HG03565 (cell line): ENCODE measurements around the gene UBN2.
"Not testable (repeated sequence)": the region's sequence is repeated elsewhere in the genome, so short reads cannot be mapped to it uniquely, and the experiment has no call there.

Source experiments
- ATAC-seq: cut with Tn5 transposase; IDR thresholded peaks from one replicate; pipeline ENCODE4 v1.9.1; 2021; ENCODE audit warnings: mild to moderate bottlenecking, moderate library complexity; ENCODE audit not compliant: unreplicated experiment

Gene UBN2

DNA sequence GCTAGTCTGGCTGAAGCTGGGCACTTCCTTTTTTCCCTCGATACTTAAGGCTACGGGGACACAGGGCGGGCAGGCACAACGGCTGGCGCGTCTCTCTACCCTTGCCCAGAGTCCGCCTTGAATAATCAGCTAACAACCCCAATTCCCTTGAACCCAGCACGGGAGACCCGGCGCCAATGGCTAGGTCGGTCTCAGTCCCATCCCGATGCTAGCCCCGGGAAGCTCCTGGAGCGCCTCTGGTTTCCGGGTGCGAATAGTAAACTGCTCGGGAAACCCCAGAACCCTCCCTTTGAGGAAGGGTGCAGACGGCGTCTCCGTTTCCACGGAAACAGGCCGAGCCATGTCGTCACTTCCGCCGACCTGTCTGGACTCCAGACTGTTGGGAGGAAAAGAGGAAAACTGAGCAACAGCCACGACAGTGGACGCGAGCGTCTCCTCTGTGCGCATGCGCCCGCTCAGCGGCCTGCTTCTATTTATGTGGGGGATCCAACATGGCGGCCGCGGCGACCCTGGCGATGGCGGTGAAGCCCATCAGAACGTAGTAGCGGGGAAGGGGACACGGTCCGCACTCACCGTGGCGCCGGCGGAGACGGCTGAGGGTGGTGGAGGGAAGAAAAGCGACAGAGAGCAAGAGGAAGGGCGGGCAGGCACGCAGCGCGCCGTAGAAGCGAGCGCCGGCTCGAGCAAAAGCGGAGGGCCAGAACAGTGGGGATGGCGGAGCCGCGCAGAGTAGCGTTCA, at the start of gene UBN2:
UBN2 (plus strand) TSS at position 464 of the 739 bp plus-strand sequence; CDS start at position 712, 248 bp downstream.
- ATAC-seq, result peak; percentile 96

DNA sequence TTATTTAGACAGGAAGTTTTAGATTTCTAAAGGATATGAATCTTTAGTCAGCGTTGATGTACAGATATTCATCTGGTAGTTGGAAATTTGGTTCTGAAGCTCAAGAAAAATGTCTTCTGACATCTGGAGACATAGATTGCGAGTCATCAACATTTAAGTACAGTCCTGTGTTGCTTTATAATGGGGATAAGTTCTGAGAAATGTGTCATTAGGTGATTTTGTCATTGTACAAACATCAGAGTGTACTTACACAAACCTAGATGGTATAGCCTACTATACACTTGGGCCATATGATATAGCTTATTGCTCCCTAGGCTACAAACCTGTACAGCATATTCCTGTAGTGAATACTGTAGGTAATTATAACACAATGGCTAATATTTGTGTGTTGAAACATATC, 49.6 kb upstream of the UBN2 start:
- ATAC-seq, result no peak

DNA sequence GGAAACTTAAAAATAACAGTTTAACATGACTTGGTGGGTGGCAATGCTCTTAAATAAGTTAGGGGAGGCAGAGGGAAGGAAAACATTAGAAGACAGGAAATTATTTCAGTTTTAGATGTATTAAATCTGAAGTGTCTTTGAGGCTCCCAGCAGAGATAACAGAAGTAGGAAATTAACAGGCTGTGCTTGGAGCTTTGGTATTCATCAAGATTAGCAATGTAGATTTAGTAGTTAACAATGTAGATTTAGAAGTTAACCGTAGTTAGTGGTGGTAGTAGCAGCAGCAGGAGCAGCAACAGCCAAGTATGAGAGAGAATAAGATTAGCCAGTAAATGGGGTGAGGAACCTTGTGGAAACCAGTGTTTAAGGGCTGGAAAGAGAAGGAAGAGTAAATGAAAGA, 48.7 kb upstream of the UBN2 start:
- no peak for ATAC-seq

DNA sequence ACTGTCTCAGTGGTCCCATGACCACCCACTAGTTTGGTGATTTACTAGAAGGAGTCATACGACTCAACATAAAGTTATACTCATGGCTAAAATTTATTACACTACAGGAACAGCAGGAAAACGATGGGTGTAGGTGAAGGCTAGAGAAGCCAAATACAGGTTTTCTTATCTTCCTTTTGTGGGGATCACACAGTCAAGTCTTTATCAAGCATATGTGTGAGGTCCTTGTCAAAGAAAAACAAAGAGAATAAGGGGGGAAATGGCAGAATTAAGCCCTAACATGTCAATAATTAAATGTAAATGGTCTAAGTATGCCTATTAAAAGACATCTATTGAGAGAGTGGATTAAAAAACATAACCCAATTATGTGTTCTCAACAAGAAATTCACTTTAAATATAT, 47.8 kb upstream of the UBN2 start:
- no peak for ATAC-seq

DNA sequence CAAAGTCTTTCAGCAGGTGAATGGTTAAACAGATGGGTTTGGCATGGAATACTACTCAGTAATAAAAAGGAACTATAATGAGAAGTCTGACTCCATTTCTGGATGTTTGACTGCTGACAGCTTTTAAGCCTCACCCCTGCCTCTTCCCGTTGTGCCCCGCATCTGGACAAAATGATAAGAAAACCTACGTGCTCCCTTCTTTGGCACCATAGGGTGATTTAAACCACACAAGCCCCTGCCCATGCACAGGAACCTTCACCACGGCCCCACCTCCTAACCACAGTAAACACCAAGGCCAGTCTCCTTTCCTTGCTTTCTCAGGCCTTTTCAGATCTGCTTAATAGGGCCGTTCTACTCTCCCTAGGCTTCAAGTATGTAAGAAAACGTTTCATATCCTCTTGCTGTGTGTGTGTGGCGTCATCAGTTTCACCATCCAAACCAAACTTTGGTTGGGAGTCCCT, 47.1 kb upstream of the UBN2 start:
- ATAC-seq, result no peak

DNA sequence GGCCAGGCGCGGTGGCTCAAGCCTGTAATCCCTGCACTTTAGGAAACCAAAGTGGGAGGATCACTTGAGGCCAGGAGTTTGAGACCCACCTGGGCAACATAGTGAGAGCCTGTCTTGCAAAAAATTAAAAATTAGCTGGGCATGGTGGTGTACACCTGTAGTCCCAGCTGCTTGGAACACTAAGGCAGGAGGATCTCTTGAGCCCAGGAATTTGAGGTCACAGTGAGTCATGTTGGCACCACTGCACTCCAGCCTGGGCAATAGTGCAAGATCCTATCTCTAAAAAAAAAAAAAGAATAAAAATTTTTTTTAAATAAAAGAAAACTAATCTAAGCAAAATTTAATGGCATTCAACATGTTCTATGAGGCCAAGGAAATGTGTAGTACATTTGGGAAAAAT, 44.9 kb upstream of the UBN2 start:
- no peak for ATAC-seq

DNA sequence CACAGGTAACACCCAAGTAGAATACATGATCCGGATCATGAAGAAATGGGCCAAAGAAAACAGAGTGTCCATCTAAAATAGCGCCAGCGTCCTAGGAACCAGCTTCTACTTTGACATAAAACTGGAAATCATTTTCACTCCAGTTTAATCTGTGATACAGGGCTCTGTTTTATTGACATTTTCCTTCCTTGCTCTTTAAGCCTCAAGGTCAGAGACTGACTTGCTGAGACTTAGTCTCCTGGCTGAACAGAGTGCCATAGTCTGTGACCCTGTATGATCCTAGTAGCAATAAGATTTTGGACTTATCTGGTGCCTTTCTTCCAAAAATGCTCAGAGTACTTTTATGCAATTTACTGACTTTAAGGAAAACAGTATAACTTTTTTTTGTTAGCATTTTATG, 41.7 kb upstream of the UBN2 start:
- ATAC-seq, result no peak

DNA sequence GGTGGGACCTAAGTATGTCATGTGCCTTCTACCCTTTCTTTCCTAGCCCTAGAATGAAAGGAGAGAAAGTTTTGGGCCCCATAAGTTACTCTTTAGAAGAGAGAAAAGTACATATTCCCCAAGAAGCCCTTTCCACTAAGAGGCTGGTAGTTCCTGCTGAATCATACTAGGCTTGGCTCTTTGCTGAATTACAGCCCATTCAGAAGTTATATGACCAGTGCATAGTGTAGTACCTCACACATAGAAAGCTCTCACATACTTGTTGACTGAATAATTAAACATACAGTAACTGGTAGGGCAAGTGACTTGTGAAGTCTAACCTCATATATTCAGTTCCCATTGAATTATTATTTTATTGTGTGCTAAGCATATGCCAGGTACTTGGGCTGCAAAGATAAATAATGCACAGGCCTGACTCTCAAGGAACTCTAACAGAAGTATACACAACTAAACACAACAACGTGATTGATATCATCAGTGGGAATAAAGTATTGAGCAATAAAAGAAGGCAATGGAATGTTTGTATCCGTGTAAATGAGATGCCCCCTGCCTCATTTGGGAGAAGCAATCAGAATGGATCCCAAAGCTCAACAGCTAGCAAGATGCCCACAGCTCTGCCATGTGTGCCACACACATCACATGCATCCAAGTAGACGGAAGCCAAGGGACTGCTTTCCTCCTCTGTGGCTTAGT, 38.9 kb upstream of the UBN2 start:
- no peak for ATAC-seq

DNA sequence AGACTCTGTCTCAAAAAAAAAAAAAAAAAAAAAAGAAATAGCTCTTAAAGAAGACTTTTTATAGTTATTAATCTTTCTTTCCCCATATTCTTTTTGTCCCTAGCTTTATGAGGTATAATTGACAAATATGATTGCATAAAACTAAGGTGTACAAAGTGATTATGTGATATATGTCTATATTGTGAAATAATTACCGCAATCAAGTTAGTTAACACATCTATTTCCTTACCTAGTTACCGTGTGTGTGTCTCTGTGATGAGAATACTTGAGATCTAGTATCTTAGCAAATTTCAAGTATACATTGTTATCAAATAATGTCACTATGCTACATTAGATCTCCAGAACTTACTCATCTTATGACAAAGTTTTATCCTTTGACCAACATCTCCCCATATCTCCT, 30.7 kb upstream of the UBN2 start:
- no peak for ATAC-seq

DNA sequence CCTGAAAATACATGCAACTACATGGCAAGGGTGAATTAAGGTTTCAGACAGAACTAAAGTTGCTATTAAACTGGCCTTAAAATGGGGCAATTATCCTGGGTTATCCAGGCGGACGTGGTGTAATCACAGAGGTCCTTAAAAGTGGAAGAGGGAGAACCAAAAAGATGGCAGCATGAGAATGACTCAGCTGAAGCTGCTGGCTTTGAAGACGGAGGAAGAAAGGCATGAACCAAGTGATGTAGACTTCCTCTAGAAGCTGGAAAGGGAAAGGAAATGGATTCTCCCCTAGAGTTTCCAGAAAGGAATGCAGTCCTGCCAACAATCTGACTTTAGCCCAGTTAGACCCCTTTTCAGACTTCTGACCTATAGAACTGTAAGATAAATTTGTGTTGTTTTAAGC, 27.0 kb upstream of the UBN2 start:
- ATAC-seq, result no peak

DNA sequence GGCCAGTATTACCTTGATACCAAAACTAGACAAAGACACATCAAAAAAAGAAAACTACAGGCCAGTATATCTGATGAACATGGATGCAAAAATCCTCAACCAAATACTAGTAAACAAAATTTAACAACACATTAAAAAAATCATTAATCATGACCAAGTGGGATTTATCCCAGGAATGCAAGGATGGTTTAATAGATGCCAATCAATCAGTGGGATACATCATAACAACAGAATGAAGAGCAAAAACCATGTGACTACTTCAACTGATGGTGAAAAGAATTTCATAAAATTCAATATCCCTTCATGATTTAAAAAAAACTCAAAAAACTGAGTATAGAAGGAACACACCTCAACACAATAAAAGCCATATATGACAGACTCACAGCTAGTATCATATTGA, 25.2 kb upstream of the UBN2 start:
- no peak for ATAC-seq

DNA sequence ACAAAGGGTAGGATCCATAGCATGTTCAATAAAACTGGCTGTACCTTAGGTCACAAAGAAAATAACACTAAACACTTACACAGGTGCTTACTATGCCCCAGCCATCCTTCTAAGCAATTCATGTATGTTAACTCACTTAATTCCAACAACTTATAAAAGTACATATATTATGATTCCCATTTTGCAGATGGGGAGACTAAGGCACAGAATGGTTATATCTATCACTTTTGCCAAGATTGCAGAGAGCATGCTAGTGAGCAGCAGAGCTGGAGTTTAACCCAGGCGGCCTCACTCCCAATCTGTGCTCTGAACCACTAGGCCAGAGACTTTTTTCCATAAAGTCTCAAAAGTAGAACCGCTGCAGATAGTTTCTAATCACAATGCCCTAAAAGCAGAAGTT, 18.9 kb upstream of the UBN2 start:
- ATAC-seq, result no peak

DNA sequence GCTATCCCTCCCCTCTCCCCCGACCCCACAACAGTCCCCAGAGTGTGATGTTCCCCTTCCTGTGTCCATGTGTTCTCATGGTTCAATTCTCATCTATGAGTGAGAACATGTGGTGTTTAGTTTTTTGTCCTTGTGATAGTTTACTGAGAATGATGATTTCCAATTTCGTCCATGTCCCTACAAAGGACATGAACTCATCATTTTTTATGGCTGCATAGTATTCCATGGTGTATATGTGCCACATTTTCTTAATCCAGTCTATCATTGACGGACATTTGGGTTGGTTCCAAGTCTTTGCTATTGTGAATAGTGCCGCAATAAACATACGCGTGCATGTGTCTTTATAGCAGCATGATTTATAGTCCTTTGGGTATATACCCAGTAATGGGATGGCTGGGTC, 17.5 kb upstream of the UBN2 start:
- ATAC-seq, result not testable (repeated sequence)

DNA sequence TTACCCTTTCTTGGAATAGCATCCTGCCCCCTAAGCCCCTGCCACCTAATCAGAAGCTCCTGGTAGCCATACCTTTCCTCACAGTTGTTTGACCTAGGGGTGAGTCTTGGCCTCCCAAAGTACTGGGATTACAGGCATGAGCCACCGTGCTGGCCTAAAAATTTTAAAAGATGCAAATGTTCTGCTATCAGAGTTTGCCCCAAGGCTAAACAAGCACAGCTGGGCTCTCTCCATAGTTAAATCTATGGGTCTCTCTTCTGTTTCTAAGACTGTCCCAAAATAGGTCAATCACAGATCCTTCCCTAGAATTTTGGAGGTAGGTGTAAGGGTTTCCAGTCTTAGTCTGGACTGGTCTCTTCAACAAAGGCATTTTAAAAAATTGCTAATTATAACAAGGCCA, 12.9 kb upstream of the UBN2 start:
- ATAC-seq, result no peak

DNA sequence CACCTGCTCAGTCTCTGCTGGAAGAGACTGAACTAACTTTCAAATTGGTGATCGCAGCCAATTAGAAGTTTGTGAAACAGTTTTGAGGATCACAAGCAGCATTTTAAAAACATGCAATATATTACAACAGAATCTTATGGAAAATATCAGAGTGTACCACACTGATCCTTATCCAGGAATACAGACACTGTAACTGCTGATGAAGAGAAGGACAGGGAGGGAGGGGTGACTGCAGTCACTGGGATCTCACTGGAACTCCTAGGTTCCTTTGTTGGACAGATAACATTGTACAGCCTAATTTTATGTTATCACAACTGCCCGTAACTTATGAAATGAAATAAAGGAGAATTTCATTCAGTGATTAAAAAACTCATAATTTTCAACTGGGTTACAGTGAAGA, 6.8 kb upstream of the UBN2 start:
- ATAC-seq, result no peak

DNA sequence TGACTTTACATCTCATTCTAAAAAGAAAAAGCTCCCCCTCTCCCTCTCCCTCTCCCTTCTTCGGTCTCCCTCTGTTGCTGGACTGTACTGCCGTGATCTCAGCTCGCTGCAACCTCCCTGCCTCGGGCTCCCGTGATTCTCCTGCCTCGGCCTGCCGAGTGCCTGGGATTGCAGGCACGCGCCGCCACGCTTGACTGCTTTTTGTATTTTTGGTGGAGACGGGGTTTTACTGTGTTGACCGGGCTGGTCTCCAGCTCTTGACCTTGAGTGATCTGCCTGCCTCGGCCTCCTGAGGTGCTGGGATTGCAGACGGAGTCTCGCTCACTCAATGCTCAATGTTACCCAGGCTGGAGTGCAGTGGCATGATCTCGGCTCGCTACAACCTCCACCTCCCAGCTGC, 6.2 kb upstream of the UBN2 start:
- not testable (repeated sequence) for ATAC-seq

DNA sequence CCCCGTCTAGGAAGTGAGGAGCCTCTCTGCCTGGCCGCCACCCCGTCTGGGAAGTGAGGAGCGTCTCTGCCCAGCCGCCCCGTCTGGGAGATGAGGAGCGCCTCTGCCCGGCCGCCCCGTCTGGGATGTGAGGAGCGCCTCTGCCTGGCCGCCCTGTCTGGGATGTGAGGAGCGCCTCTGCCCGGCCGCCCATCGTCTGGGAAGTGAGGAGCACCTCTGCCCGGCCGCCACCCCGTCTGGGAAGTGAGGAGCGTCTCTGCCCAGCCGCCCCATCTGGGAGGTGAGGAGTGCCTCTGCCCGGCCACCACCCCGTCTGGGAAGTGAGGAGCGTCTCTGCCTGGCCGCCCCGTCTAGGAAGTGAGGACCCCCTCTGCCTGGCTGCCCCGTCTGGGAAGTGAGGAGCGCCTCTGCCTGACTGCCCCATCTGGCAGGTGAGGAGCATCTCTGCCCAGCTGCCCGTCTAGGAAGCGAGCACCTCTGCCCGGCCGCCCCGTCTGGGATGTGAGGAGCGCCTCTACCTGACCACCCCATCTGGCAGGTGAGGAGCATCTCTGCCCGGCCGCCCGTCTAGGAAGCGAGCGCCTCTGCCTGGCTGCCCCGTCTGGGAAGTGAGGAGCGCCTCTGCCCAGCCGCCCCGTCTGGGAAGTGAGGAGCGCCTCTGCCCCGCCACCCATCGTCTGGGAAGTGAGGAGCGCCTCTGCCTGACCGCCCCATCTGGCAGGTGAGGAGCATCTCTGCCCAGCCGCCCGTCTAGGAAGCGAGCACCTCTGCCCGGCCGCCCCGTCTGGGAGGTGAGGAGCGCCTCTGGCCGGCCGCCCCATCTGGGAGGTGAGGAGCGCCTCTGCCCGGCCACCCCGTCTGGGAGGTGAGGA, 5.5 kb upstream of the UBN2 start:
- ATAC-seq, result not testable (repeated sequence)

DNA sequence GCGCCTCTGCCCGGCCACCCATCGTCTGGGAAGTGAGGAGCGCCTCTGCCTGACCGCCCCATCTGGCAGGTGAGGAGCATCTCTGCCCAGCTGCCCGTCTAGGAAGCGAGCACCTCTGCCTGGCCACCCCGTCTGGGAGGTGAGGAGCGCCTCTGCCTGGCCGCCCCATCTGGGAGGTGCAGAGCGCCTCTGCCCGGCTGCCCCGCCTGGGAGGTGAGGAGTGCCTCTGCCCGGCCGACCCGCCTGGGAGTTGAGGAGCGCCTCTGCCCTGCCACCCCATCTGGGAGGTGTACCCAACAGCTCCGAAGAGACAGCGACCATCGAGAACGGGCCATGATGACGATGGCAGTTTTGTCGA, 4.9 kb upstream of the UBN2 start:
- not testable (repeated sequence) for ATAC-seq

DNA sequence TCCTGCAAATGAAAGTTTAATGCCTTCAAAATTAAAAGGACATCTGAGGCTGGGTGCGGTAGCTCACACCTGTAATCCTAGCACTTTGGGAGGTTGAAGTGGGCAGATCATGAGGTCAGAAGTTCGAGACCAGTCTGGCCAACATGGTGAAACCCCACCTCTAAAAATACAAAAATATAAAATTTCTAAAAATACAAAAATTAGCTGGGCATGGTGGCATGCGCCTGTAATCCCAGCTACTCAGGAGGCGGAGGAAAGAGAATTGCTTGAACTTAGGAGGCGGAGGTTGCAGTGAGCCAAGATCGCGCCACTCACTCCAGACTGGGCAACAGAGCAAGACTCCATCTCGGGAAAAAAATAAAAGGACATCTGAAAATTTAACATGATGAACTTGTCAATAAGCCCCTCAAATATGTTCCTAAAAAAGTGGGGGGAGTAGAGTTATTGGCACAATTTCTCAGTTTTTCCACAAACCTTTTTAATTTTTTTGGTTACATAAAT, 4.0 kb upstream of the UBN2 start:
- ATAC-seq, result not testable (repeated sequence)

DNA sequence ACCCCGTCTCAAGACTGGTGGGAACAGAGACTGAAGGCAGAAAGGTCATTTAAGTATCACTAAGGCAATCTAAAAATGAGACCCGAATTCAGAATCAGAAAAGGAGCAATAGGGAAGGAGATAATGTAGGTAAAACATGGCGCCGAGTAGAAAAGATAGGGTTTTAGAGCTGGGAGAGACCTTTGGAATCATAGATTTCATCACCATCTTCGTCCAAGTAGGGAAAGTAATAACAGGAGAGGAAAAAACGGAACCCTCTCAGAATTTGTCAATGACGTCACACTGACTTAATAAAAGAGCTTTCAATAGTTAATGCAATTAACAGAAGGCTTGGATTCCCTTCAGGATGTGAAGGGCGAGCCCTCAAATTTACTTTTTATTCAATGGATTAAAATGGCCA, 1.0 kb upstream of the UBN2 start:
- ATAC-seq, result no peak

DNA sequence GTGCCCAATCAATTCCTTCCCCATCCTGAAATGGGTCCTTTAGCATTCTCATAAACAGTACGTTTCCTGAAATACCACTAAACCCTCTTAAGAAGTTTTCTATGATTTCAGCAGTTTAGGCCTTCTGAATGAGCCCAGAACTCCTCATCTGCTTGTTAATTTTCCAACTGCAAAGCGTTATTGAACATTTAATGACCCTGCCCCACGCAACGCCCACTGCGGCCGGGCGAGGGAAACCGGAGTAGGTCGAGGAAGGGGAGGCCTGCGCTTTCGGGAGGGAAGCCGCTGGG, 608 bp upstream of the UBN2 start:
- ATAC-seq, result no peak
